ENCODE results near the gene MORC1. TPM values are rescaled to one million over a fixed set of nuclear protein-coding genes. Genes with fewer than 3 reads are reported as not detected.
"Not testable (repeated sequence)": the region's sequence is repeated elsewhere in the genome, so short reads cannot be mapped to it uniquely, and the experiment has no call there.

MORC1 gene
- total RNA-seq, 1 donor from 2014 or later, result not detected

DNA sequence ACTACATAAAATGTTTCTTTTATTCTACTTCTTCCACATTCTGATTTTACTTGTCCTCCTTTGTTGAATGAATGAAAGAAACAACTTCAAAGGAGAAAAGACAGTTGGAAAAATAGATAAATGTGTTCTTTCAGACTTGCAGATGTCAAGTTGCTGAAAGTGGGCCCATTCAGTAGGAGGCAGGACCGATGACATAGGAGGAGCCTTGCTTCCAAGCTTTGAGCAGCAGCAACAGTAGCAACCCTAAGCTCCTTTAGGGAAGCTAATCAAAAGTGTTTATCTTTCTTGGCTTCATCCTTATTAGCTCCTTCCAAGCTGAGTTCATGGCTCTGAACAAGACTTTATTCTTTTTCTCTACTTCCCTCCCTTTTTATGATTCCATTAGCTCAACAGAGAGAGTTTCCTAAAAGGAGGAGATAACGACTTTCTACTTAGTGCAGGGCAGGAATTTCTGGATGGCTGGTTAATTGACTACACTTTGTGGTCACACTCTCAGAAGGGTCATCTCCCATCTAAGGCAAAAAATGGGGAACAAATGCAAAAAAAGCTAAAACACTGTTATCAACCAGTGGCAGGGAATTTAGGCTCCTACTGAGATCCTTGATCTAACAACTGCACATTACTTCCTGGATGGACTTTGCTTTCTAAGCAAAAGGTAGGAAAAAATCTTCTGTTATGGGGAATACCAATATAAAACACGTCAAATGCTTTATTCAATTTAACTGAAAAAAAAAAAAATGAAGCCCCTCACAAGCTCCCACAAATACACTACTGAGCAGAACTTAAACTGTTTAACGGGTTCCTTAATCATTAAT, 4.8 kb downstream of the MORC1 start:
- intact Hi-C loops (cut with DNase I), result no loop called here
- no peak for DNase-seq (ENCODE audit: low spot score)
- no peak for ATAC-seq

DNA sequence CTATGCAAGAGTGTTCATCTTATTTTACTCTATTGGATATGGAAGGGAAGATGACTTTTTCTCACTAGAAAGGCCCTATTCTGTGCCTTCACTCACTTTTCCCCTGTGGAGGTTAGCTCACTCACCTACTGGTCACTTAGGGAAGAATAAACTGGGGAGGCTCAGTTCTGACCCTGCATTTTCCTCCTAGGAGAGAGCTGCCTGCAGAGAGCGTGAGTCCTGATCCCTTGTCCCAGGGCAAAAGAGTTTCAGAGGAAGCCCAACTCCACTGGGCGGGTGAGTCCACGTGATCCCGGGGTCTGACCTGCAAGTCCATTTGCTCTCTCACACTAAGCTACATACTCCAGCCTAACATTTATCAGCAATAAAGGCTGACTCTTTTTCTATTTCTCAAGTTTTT, 8.4 kb downstream of the MORC1 start:
- no peak for ATAC-seq

DNA sequence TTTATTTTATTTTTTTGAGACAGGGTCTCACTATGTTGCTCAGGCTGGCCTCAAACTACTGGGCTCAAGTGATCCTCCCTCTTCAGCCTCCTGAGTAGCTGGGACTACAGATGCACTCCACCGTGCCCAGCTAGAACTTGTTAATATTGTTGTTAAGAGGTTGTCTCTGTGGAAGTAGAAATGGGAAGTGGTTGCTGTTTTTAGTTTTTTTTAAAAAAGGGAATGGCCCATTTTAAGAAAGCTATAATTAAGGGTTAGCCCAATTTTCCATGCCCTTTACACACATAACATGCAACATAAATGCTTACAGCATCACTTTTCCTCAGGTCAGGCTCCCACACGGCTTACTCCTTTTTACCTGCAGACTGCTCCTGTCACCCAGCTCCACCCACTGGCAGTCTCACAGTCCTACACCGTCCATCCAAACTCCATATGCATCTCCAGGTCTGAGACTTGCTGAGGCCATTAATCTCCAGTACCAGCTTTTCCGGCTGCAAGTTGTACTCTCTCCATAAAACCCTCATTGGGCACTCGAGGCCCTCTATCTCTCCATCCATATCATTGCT, 19.8 kb downstream of the MORC1 start:
- DNase-seq (ENCODE audit: low spot score) (no peak), ATAC-seq (no peak)
- intact Hi-C loops (cut with DNase I), result no loop called here

More for the DNA sequence above, 8.4 kb downstream of the MORC1 start:
- DNase-seq (ENCODE audit: low spot score), result no peak
- intact Hi-C loops (cut with DNase I), result no loop called here

DNA sequence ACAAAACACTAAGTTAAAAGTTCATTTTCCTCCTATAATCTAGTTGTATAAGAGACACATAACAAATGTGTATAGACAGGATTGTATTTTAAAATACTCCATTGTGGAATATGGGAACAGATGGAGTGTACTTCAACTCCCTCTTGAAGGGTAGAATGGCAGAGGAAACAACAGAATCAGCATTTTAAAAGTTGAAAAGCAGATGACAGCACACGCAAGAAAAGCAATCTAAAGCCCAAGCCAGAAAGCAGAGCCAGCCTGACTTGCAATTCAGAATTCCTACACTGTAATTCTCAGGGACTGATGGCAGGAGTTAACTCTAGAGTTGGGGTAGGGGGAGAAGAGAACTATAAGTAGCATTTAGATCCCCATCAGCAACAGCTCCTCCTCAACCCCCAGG, 22.8 kb downstream of the MORC1 start:
- DNase-seq (ENCODE audit: low spot score) (no peak), ATAC-seq (no peak)
- intact Hi-C loops (cut with DNase I), result no loop called here

DNA sequence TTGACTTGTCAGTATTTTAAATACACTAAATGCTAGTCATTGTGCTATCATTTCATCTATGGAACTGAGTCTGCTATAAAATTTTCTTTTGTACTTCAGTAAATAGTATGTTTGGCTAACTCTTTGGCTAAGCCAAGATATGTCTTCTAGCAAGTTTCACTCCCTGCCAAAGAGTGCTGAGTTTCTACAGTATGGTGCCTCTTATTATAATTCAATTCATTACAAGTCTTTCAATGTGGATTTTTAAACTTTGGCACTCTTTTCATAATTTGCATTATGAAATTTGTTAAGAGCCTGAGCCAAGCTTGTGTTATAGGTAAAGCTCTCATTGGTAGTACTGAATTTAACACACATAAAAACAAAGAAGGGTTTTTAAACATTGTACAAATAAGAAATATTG, 24.4 kb downstream of the MORC1 start:
- DNase-seq (ENCODE audit: low spot score) (no peak), ATAC-seq (no peak)
- intact Hi-C loops (cut with DNase I), result no loop called here

DNA sequence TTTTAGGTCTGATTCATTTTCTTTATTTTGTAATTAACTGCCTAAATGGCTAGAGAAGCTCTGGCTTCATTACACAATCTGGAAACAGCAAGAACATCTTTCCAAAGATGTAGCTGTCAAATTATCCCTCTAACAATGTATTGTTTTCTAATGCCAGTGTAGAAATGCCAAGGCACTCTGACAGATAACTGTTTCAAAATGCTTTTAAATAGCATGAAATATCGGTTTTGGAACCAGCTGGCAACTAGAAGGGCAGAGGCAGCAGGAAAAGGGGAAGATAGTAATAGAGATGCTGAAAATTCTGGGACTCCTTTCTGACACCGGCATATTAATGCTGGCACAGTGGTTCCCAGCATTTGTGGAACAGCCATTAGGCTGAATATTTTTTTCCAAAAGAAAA, 26.1 kb downstream of the MORC1 start:
- ATAC-seq (no peak), DNase-seq (ENCODE audit: low spot score) (no peak)
- intact Hi-C loops (cut with DNase I), result no loop called here

DNA sequence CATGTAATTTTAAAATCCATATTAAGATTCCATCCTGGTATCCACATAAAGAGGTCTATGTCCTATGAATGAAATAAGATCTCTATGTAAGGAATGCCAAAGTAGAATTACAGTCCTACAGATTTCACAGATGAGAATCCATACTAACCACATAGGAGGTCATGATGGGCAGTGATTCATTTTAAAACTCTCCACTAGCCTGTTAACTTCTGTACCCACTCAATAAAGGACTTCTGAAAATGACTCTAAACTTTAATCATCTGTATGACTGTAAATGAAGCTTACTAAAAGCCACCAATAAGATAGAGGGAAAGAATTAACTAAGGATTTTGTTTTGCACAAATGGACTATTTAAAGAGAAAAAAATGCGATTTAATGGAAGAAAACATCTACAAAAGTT, 28.7 kb downstream of the MORC1 start:
- DNase-seq (ENCODE audit: low spot score), result no peak
- intact Hi-C loops (cut with DNase I), result no loop called here
- ATAC-seq, result no peak

DNA sequence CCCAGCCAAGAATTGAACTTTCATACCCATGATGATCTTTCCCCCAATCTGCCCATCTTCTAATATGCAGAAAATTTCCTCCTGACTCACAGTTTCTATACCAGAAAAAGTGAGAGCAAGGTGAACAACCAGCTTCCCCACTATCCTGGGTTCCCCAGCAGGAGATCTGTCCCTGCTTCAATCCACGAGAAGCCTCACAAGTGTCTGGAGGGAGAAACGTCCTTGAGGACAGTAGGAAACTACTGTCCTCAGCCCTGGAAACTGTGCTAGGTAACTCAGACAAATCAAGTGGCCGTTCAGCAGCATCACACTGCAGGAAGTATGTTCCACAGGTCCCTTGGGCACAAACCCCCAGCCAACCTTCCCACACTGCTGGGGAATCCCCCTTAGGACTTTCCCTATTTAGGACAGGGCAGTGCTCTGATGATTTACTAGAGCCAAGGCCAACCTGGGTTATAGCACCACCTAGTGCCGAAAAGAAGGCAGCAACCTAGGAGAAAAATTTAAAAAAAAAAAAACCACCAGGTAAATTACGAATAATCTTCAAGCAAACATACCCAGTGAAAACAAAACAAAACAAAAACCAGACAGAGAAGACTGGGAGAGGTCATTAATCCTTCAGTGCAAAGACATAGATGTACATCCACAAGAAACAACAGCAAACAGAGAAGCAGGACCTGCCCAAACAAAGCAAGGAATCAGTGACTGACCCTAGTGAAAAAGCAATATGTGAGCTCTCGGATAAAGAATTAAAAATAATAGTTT, 36.0 kb downstream of the MORC1 start:
- DNase-seq (ENCODE audit: low spot score) (no peak), ATAC-seq (no peak)
- intact Hi-C loops (cut with DNase I), result no loop called here

DNA sequence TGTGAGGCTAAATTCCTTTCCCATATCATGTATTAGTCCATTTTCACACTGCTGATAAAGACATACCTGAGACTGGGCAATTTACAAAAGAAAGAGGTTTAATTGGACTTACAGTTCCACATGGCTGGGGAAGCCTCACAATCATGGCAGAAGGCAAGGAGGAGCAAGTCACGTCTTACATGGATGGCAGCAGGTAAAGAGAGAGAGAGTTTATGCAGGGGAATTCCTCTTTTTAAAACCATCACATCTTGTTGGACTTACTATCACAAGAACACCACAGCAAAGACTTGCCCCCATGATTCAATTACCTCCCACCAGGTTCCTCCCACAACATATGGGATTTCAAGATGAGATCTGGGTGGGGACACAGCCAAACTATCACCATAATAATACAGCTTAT, 37.8 kb downstream of the MORC1 start:
- ATAC-seq; intact Hi-C loops (cut with DNase I); DNase-seq (ENCODE audit: low spot score): not testable (repeated sequence)

DNA sequence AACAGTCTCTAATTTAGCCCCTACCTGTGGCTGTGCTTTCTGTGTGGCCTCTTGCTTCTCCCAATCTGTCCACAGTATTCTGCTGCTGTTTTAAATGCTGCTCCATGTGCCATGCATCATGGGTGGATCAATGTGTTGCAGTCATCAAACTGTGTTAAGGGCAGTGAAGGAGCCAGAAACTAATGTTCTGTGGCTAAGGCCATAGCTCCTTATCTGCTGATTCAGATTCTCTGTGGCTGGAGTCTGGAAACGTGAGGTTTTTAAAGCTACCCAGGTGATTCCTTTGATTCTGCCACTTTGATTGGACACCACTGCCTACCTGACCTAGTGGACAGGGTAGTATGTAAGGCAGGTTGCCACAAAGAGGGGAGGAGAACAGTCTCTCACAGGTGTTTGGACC, 44.8 kb downstream of the MORC1 start:
- ATAC-seq, result no peak

DNA sequence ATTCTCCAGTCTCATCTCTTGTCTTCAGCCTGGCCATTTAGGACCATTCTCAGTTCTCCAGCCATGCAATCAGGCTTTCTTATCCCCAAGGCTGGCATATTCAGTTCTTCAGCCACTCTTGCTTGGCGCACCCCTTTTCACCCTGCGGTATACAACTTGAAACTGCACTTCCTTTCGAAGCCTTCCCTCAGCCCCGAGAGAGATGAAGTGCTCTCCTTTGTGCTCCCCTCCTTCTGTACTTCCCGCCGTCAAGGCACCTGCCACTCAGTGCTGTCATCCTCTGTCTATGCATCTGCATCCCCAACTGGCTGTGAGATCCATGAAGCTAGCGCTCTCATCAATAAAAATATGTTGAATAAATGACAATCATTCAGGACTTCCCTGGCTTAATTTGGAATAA, 45.7 kb downstream of the MORC1 start:
- ATAC-seq (no peak), DNase-seq (ENCODE audit: low spot score) (no peak)
- intact Hi-C loops (cut with DNase I), result no loop called here

More for the DNA sequence above, 44.8 kb downstream of the MORC1 start:
- no peak for DNase-seq (ENCODE audit: low spot score)
- intact Hi-C loops (cut with DNase I), result no loop called here

DNA sequence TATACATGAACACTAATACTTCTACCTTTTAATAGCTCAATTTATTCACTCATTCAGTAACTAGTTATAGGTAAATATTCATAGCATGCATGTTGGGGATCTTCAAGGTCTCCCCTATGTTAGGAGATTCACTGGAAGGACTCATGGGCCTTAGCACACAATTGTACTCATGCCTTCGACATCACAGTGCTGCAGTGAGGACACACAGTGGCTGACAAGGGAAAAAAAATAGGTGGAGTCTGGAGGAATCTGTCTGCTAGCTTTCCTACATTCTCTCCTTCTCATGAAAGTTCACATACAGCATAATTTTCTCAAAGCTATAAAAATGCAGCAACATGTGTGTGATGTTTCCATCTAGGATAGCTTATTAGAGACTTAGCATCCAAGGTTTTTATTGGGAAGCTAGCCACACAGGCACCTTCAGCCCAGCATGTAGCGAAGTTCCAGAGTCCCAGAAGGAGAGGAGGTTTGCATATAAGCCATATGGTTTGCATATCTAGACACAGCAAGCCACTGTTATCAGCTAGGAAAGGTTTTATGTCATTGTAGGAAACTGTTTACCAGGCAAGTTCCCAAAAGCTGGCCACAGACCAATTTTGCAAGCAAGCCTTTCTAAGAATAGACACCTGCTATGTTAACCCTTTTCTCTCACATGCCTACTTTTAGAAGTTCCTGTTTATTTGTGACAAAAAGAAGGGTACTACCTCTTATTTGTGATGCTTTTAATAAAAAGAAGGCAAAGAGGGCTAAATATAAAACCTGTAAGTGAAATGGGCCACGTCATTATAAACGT, 46.4 kb downstream of the MORC1 start:
- no peak for ATAC-seq
- no peak for DNase-seq (ENCODE audit: low spot score)
- intact Hi-C loops (cut with DNase I), result no loop called here

DNA sequence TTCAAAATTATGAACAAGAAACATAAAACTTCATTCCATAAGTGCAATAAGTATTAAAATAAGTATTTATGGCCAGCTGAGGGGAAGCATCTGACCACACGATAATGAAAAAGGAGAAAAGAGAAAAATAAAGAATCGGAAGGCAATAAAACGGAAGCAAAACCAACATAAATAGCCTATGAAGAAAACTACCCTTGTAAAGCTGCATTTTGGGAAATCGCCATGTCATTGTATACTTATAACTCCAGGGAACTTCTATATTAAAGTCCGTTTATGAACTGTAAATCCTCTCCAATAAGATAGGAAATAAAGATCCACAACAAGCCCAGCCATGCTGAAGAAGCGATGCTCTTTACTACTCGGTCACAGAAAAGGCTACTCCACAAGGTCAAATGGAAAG, 47.7 kb downstream of the MORC1 start:
- ATAC-seq, result no peak
- intact Hi-C loops (cut with DNase I), result no loop called here
- no peak for DNase-seq (ENCODE audit: low spot score)

DNA sequence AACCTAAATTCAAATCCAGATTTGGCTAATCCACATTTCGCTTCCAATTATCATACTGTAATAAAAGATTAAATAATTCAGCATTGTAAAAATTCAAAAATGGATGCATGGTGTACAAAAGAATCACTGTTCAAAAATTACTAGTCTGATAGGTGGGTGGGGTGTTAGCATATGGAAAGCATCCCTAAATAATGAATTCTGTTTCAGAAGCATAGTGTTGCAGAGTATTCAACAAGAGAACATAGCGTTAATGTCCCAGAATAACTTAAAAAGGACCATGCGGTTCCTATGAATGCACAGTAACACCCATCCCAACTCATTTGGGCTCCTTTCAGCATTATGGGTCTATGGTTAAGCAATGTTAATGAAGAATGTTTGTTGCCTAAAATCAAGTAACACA, 51.1 kb downstream of the MORC1 start:
- DNase-seq (ENCODE audit: low spot score) (no peak), ATAC-seq (no peak)
- intact Hi-C loops (cut with DNase I), result no loop called here

DNA sequence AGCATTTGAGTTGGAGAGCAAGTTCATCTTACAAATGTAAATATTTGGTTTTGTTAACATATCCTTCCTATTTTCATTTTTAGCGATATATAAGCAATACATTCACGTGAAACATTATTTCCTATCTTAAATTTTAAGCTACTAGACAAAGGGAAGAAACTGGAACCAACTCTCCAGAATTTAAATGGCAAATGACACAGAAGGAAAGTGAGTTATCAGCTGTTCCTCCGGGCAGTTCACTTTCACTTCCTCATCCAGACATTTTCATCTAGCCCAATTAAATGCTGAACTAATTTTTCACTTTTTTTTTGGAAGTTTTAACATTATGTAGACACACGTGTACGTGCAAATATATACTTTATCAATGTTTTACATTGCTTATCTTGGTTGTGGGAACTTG, 58.7 kb downstream of the MORC1 start:
- no peak for DNase-seq (ENCODE audit: low spot score)
- intact Hi-C loops (cut with DNase I), result no loop called here
- no peak for ATAC-seq

DNA sequence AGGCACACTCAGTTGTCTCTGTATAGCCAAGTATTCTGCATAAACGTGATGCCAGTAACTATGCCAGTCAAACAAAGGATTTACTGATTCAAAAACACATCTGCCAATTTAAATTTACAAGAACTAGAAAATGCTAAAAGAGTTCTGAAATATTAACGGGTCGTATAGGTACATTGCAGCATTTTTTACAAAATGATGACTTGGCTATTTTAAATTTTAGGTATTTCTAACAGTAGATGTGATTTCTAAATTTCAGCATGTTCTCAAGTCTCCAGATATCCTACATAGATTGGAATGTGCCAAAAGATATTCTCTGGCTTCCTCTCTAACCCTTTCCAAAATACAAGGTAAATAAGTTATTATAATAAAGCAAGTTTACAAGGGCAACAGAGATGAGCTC, 60.3 kb downstream of the MORC1 start:
- ATAC-seq, result no peak
- intact Hi-C loops (cut with DNase I), result no loop called here
- no peak for DNase-seq (ENCODE audit: low spot score)

DNA sequence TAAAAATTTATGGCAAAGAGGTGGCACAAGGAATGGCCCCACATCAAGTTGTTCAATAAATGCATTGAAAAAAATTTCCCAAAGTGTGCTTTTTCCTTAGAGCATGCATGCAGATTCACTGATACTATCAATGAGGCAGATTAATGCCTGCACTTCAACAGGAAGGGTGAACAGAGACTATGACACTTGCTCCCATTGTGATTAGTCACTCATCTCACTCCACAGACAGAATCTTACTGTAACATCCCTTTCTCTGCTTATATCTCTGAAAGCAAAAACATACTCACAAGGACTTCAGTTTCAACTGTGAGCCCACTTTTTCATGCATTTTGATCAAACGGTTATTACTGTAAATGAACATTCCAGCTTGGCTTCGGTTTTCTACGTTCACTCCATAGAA, 60.9 kb downstream of the MORC1 start:
- DNase-seq (ENCODE audit: low spot score), result no peak
- intact Hi-C loops (cut with DNase I), result no loop called here
- no peak for ATAC-seq

DNA sequence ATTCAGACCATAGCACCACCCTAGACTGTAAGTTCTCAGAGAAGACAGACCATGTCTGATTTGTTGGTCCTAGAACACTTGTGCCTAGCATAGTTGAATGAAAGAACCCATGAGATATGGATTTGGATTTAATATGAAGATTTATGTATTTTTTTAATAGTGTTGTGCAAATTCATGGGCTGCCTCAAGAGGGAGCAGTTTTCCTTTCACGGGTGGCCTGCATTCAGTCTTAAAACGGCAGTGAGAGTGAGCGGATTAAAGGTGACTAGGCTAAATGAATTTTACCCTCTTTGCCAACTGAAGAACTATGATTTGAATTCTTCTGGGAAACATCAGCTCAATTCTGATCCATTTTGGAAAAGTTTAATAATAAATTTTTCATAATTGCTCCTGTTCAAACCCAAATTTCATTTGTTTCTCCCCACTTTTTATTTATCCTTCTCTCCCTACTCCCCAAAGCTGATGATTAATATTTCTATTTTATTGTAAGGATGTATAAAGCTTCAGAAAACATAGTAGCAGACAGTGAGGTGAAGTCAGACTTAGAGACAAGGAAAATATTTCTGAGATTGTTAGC, 67.3 kb downstream of the MORC1 start:
- DNase-seq (ENCODE audit: low spot score) (no peak), ATAC-seq (no peak)
- intact Hi-C loops (cut with DNase I), result no loop called here

DNA sequence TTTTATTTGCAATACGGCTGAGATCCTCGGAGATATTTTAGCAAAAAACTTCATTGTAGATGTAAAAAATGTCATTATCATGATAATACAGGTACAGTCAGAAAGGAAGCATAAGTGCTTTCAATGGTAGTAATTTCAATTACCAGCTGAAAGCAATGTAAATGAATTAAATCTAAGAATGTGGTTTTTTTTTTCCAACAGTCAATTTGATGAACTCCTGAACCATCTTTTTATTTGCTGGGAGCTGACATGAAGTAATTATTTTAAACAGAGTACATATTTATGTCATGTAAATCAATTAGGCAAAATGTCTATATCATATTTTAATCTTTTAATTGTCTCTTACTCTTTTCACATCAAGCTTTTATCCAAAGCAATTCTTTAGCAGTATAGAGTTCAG, 70.6 kb downstream of the MORC1 start:
- no peak for DNase-seq (ENCODE audit: low spot score)
- intact Hi-C loops (cut with DNase I), result no loop called here
- no peak for ATAC-seq
